ENCODE measurements around the gene NPIPB2.
"Not testable (repeated sequence)": the region's sequence is repeated elsewhere in the genome, so short reads cannot be mapped to it uniquely, and the experiment has no call there.

The NPIPB2 gene

DNA sequence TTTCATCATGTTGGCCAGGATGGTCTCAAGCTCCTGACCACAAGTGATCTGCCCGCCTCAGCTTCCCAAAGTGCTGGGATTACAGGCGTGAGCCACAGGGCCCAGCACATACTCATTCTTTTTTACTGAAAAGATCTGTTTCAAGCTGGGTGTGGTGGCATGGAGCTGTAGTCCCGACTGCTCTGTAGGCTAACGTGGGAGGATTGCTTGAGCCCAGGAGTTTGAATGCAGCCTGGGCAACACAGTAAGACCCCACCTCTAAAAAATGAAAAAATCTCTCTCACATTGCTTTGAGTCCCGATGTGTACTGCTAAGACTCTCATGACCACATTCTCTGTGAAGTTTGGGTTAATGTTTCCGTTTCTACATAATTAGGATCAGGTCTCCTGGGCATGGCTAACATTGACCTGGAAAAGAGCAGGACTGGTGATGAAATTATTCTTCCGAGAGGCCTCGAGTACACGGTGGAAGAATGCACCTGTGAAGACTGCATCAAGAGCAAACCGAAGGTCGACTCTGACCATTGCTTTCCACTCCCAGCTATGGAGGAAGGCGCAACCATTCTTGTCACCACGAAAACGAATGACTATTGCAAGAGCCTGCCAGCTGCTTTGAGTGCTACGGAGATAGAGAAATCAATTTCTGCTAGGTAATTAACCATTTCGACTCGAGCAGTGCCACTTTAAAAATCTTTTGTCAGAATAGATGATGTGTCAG is 25.5 kb upstream of the NPIPB2 start:
- TF ChIP-seq, protein P1, sequence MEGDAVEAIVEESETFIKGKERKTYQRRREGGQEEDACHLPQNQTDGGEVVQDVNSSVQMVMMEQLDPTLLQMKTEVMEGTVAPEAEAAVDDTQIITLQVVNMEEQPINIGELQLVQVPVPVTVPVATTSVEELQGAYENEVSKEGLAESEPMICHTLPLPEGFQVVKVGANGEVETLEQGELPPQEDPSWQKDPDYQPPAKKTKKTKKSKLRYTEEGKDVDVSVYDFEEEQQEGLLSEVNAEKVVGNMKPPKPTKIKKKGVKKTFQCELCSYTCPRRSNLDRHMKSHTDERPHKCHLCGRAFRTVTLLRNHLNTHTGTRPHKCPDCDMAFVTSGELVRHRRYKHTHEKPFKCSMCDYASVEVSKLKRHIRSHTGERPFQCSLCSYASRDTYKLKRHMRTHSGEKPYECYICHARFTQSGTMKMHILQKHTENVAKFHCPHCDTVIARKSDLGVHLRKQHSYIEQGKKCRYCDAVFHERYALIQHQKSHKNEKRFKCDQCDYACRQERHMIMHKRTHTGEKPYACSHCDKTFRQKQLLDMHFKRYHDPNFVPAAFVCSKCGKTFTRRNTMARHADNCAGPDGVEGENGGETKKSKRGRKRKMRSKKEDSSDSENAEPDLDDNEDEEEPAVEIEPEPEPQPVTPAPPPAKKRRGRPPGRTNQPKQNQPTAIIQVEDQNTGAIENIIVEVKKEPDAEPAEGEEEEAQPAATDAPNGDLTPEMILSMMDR (conservative IDR thresholded peaks at IDR 0.05; ENCODE audit: low read depth, low read length) = no peak
- DNase-seq (ENCODE audit: low read depth) = no peak
- H3K4me3 ChIP-seq (ENCODE audit: low read length) = no peak overlapping the region

DNA sequence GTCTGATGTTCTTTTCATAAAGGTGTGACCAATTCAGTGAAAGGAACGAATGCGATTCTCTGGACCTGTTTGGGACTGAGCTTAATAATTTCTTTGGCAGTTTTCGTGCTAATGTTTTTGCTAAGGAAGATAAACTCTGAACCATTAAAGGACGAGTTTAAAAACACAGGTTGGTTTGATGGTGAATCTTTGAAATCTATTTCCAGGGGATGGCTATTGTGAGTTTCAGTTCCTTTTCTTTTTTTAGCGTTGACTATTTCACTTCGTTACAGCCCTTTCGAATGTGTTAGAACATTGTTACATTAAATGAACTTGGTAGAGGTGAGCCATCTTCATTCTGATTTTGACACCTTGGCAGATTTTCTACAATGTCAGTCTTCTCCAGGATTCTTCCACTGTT is 24.3 kb upstream of the NPIPB2 start:
- DNase-seq (ENCODE audit: low read depth) = no peak
- H3K4me3 ChIP-seq (ENCODE audit: low read length) = no peak overlapping the region
- TF ChIP-seq, protein P1 (conservative IDR thresholded peaks at IDR 0.05; ENCODE audit: low read depth, low read length) = no peak

DNA sequence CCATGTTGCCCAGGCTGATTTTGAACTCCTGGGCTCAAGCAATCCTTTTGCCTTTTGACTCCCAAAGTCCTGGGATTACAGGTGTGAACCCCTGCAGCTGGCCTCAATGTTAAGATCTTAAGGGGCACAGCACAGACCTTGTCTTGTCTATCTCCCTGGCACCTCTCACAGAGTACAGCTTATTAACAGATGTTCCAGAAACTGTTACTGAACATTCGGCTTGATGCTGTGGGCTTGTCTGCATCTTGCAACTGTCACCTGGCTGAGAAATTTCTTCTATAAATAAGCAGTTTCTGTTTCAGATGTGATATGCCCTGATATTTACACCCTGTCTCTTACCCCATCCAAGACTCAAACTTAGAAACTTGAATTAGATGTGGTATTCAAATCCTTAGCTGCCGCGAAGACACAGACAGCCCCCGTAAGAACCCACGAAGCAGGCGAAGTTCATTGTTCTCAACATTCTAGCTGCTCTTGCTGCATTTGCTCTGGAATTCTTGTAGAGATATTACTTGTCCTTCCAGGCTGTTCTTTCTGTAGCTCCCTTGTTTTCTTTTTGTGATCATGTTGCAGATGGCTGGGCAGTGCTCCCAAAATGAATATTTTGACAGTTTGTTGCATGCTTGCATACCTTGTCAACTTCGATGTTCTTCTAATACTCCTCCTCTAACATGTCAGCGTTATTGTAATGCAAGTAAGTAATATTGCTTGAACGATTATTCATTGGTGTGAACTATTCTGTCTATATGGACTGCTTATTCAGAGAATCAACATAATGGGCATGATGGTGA is 23.1 kb upstream of the NPIPB2 start, which contains the start of gene TNFRSF17:
TSS of gene TNFRSF17 (plus strand) at position 450 of the 791 bp plus-strand sequence. CDS start at position 565, 115 bp downstream.
- no peak within 1 kb of the TSS for H3K4me3 ChIP-seq (ENCODE audit: low read length)
- TF ChIP-seq, protein P1 (conservative IDR thresholded peaks at IDR 0.05; ENCODE audit: low read depth, low read length) = no peak
- no peak for DNase-seq (ENCODE audit: low read depth)

DNA sequence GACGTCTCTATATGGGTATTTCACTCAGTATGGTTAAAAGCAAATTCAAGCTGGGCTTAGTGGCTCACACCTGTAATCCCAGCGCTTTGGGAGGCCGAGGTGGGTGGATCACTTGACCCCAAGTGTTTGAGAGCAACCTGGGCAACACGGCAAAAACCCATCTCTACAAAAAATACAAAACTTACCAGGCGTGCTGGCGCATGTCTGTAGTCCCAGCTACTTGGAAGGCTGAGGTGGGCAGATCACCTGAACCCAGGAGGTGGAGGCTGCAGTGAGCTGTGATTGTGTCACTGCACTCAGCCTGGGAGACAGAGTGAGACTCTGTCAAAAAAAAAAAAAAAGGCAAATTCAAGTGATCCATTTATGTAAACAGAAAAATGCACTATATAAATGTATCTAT is 21.9 kb upstream of the NPIPB2 start:
- no peak overlapping the region for H3K4me3 ChIP-seq (ENCODE audit: low read length)
- no peak for DNase-seq (ENCODE audit: low read depth)
- TF ChIP-seq, protein P1 (conservative IDR thresholded peaks at IDR 0.05; ENCODE audit: low read depth, low read length) = no peak

DNA sequence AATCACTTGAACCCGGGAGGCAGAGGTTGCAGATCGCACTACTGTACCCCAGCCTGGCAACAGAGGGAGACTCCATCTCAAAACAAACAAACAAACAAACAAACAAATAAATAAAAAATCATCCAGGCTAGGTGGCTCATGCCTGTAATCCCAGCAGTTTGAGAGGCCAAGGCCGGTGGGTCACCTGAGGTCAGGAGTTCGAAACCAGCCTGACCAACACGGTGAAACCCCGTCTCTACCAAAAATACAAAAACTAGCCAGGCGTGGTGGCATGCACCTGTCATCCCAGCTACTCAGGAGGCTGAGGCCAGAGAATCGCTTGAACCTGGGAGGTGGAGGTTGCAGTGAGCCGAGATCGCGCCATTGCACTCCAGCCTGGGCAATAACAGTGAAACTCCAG is 21.1 kb upstream of the NPIPB2 start:
- not testable (repeated sequence) for DNase-seq (ENCODE audit: low read depth); H3K4me3 ChIP-seq (ENCODE audit: low read length)

DNA sequence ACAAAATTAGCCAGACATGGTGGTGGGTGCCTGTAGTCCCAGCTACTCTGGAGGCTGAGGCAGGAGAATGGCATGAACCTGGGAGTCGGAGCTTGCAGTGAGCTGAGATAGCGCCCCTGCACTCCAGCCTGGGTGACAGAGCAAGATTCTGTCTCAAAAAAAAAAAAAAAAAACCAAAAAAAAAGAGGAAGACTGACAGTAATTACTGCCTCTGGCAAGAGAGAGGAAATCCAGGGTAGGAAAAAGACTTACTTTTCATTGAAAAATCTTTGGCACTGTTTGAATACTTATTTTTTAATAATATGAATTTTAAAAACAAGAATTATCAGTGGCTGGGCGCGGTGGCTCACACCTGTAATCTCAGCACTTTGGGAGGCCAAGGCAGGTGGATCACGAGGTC is 20.6 kb upstream of the NPIPB2 start:
- not testable (repeated sequence) for H3K4me3 ChIP-seq (ENCODE audit: low read length)

DNA sequence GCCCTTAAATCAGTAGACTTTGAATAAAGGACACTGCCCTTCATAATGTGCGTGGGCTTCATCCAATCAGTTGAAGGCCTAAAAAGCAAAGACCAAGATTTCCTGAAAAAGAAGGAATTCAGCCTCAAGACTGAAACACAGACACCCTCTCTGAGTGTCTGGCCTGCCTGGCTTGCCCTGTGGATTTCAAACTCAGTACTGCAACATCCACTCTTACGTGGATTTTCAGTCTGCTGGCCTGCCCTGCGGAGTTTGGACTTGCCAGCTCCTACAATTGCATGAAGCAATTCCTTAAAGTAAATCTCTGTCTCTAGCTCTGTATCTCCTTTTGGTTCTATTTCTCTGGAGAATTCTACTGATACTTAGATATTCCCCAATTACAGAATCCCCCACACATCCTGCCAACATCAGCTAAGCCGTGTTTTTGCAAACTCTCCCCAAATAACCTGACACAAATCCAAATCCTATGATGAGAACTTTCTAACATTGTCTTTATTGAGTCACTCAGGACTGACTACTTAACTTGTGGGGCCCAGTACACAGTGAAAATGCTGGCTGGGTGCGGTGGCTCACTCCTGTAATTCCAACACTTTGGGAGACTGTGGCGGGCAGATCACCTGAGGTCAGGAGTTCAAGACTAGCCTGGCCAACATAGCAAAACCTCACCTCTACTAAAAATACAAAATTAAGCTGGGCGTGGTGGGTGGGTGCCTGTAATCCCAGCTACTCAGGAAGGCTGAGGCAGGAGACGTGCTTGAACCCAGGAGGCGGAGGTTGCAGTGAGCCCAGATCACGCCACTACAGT is 15.9 kb upstream of the NPIPB2 start:
- DNase-seq (ENCODE audit: low read depth) = no peak
- H3K4me3 ChIP-seq (ENCODE audit: low read length) = no peak overlapping the region
- TF ChIP-seq, protein P1 (conservative IDR thresholded peaks at IDR 0.05; ENCODE audit: low read depth, low read length) = no peak

More for the DNA sequence above, 20.6 kb upstream of the NPIPB2 start:
- DNase-seq (ENCODE audit: low read depth) = not testable (repeated sequence)

All from retinal pigment epithelial cell (primary cell).